Measurements from ENCODE around the gene MRC2.
A peak's percentile ranks its signal among the peaks of the same experiment; 100 is the strongest.

Gene MRC2

GRCh38 chr17:62661337-62661736, 33.9 kb downstream of the MRC2 start:
- DNase-seq (ENCODE audit: low spot score): no peak

GRCh38 chr17:62662855-62663254, 35.4 kb downstream of the MRC2 start:
- DNase-seq (ENCODE audit: low spot score): no peak

GRCh38 chr17:62663304-62663703, 35.8 kb downstream of the MRC2 start:
- no peak for DNase-seq (ENCODE audit: low spot score)

- no peak for DNase-seq (ENCODE audit: low spot score)
Measured at GRCh38 chr17:62664336-62665120, 37.1 kb downstream of the MRC2 start.

GRCh38 chr17:62665599-62665998, 38.1 kb downstream of the MRC2 start:
- no peak for DNase-seq (ENCODE audit: low spot score)

- no peak for DNase-seq (ENCODE audit: low spot score)
Measured at GRCh38 chr17:62666061-62666800, 38.8 kb downstream of the MRC2 start.

GRCh38 chr17:62666801-62667591, 39.5 kb downstream of the MRC2 start:
- no peak for DNase-seq (ENCODE audit: low spot score)

- DNase-seq (ENCODE audit: low spot score): no peak
Measured at GRCh38 chr17:62668091-62668804, 40.8 kb downstream of the MRC2 start.

GRCh38 chr17:62670202-62670821, 42.8 kb downstream of the MRC2 start:
- no peak for DNase-seq (ENCODE audit: low spot score)

GRCh38 chr17:62671553-62671952, 44.1 kb downstream of the MRC2 start:
- DNase-seq (ENCODE audit: low spot score): peak; percentile 67

GRCh38 chr17:62672957-62673356, 45.5 kb downstream of the MRC2 start:
- no peak for DNase-seq (ENCODE audit: low spot score)

GRCh38 chr17:62673614-62674362, 46.3 kb downstream of the MRC2 start:
- no peak for DNase-seq (ENCODE audit: low spot score)

GRCh38 chr17:62674363-62674739, 46.9 kb downstream of the MRC2 start:
- DNase-seq (ENCODE audit: low spot score): no peak

GRCh38 chr17:62674841-62675240, 47.4 kb downstream of the MRC2 start:
- no peak for DNase-seq (ENCODE audit: low spot score)

GRCh38 chr17:62675260-62675659, 47.8 kb downstream of the MRC2 start:
- DNase-seq (ENCODE audit: low spot score): no peak

GRCh38 chr17:62675701-62676100, 48.2 kb downstream of the MRC2 start:
- no peak for DNase-seq (ENCODE audit: low spot score)

- DNase-seq (ENCODE audit: low spot score): no peak
Measured at GRCh38 chr17:62676231-62676943, 48.9 kb downstream of the MRC2 start.

GRCh38 chr17:62676952-62677596, 49.6 kb downstream of the MRC2 start:
- no peak for DNase-seq (ENCODE audit: low spot score)

GRCh38 chr17:62678214-62678919, 50.9 kb downstream of the MRC2 start:
- no peak for DNase-seq (ENCODE audit: low spot score)
